ENCODE measurements around the gene AUTS2. TPM values are rescaled to one million over a fixed set of nuclear protein-coding genes. Genes with fewer than 3 reads are reported as not detected.

The AUTS2 gene
- total and polyA plus RNA-seq, 11 donors = 3.4 to 14.0 (median 7.3) TPM

GRCh38 chr7:70838292-70838907 is 1240.1 kb downstream of the AUTS2 start:
- ATAC-seq = no peak
- H3K27me3 ChIP-seq = peaks cover 0 to 16% (median 0%) of the 10 kb centered on the region in 9 donors
- peaks cover 0 to 9% (median 0%) of the 10 kb centered on the region in 12 donors for H3K9me3 ChIP-seq
- no peak overlapping the region for H3K27ac ChIP-seq
- WGBS, 4 donors = 62 to 75% (median 73%) methylated on average over 12 to 15 of the region's 15 CpGs
- no peak for DNase-seq
- H3K36me3 ChIP-seq = no peaks in the 10 kb centered on the region
- no peaks in the 10 kb centered on the region for H3K4me1 ChIP-seq
- intact Hi-C loops (cut with DNase I) = no loop called here
- H3K4me3 ChIP-seq = no peak overlapping the region
- no peak for TF ChIP-seq POLR2A (IDR thresholded peaks at IDR 0.05)
- no peak for TF ChIP-seq CTCF (IDR thresholded peaks at IDR 0.05)
